Measurements from ENCODE around the gene MGAT3. TPM values are rescaled to one million over a fixed set of nuclear protein-coding genes. Genes with fewer than 3 reads are reported as not detected.

The MGAT3 gene, protein sequence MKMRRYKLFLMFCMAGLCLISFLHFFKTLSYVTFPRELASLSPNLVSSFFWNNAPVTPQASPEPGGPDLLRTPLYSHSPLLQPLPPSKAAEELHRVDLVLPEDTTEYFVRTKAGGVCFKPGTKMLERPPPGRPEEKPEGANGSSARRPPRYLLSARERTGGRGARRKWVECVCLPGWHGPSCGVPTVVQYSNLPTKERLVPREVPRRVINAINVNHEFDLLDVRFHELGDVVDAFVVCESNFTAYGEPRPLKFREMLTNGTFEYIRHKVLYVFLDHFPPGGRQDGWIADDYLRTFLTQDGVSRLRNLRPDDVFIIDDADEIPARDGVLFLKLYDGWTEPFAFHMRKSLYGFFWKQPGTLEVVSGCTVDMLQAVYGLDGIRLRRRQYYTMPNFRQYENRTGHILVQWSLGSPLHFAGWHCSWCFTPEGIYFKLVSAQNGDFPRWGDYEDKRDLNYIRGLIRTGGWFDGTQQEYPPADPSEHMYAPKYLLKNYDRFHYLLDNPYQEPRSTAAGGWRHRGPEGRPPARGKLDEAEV
- polyA plus RNA-seq (2012; rRNA removed), result 0.16 and 0.21 TPM in 2 replicates
- 0.15 and 0.34 TPM in 2 replicates for polyA plus RNA-seq (2012; cell fraction: cytosol; rRNA removed)
- 0.13 and 0.18 TPM in 2 replicates for polyA plus RNA-seq (2012; cell fraction: nucleus; rRNA removed)

DNA sequence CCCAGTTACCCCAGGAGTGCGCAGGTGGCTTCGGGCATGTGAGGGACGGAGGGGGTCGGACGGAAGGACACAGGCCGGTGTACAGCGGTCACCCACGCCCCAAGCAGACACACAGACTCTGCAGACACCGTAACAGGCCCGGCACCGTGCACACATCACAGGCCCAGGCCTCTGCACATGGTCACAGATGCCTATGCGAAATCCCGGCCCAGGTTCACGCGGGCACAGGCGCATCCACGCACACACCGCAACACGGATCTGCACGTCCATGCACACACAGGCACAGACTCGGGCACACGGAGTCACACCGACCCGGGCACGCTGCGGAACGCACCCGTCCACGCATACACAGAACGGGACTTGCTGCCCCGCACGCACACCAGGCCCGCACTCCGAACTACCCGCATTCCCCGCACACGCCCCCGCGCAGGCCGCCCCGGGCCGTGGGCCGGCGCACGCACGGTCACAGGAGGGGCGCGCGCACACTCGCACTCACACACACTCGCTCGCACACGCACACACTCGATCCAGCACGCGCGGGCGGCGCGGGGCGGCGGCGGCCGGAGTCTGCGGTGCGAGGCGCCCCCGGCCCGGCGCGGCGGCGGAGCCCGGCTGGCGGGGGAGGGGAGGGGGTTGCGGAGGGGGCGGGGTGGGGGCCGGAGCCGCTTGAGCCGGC is at the start of gene MGAT3:
TSS of gene MGAT3 (plus strand) at position 491 of the 676 bp plus-strand sequence. CDS start 30,336 bp downstream, outside the sequence.
- DNase-seq, result peak; percentile 82
- no peak within 1 kb of the TSS for H2AFZ ChIP-seq (ENCODE audit: low read depth)
- H4K20me1 ChIP-seq (ENCODE audit: insufficient read depth), result no peaks in the 10 kb centered on the region
- POLR2A ChIA-PET, result no interaction called here
- H3K4me1 ChIP-seq (ENCODE audit: control insufficient read depth in 1 of 2, insufficient read depth in 2 of 2, low read depth in 1 of 2, low read length in 1 of 2), result peaks cover 0 to 7% of the 10 kb centered on the region in 2 experiments; a peak in 1 of 4 replicates
- no peak within 1 kb of the TSS for H3K9ac ChIP-seq
- no peaks in the 10 kb centered on the region for H3K79me2 ChIP-seq (ENCODE audit: insufficient read depth)
- no peaks in the 10 kb centered on the region for H3K9me2 ChIP-seq
- no peak within 1 kb of the TSS for H3K4me2 ChIP-seq
- H3F3A ChIP-seq (replicated peaks; ENCODE audit: insufficient read depth), result no peaks in the 10 kb centered on the region
- no peaks in the 10 kb centered on the region; the same call in 1 of the 2 replicates for H3K27me3 ChIP-seq (ENCODE audit: insufficient read depth)
- no peak within 1 kb of the TSS; a peak in 1 of 4 replicates for H3K27ac ChIP-seq (ENCODE audit: low read depth in 2 of 2, low read length in 1 of 2)
- CTCF ChIA-PET, result no interaction called here
- no peaks in the 10 kb centered on the region for H3K9me3 ChIP-seq
- no peaks in the 10 kb centered on the region for H3K36me3 ChIP-seq (replicated peaks in 1 of 2; ENCODE audit: control insufficient read depth in 1 of 2, insufficient read depth in 2 of 2, low read length in 1 of 2)
- 61% methylated on average over 17 of the region's 80 CpGs for WGBS (ENCODE audit: low lambda C conversion rate)
- no peak for TF ChIP-seq FOSL2 (IDR thresholded peaks at IDR 0.05; ENCODE audit: borderline replicate concordance, low read depth)
- no peak for TF ChIP-seq RXRA (IDR thresholded peaks at IDR 0.05; ENCODE audit: borderline replicate concordance, low read depth)
- no peak for TF ChIP-seq EZH2phosphoT487 (IDR thresholded peaks at IDR 0.05; ENCODE audit: borderline replicate concordance, low read depth)
- no peak for TF ChIP-seq POLR2AphosphoS5 (IDR thresholded peaks at IDR 0.05; ENCODE audit: low read depth, low read length)
- TF ChIP-seq EP300 (IDR thresholded peaks at IDR 0.05; ENCODE audit: borderline replicate concordance in 1 of 2, low read depth in 1 of 2, low read length in 1 of 2), result no peak
- TF ChIP-seq SMC3 (IDR thresholded peaks at IDR 0.05; ENCODE audit: low read depth, low read length), result no peak
- no peak for TF ChIP-seq TAF1 (IDR thresholded peaks at IDR 0.05; ENCODE audit: borderline replicate concordance, low read depth, low read length)
- TF ChIP-seq MEF2A (IDR thresholded peaks at IDR 0.05; ENCODE audit: borderline replicate concordance, low read depth), result no peak
- TF ChIP-seq TEAD4 (IDR thresholded peaks at IDR 0.05; ENCODE audit: borderline replicate concordance, insufficient read depth), result no peak
- peak within 1 kb of the TSS in 1 of 2 experiments; percentile 41; a peak in 2 of 4 replicates for H3K4me3 ChIP-seq (ENCODE audit: low read depth in 2 of 2, low read length in 1 of 2)

- CTCF ChIA-PET, result no interaction called here
- Histone ChIP-seq H3K4me1 (ENCODE audit: control insufficient read depth in 1 of 2, insufficient read depth in 2 of 2, low read depth in 1 of 2, low read length in 1 of 2) (no peaks in the 10 kb centered on the region), H2AFZ (ENCODE audit: low read depth) (no peak overlapping the region), H3K4me2 (no peak overlapping the region), H3K79me2 (ENCODE audit: insufficient read depth) (no peaks in the 10 kb centered on the region; the same call in 1 of the 2 replicates), H3K27me3 (ENCODE audit: insufficient read depth) (no peaks in the 10 kb centered on the region), H3F3A (replicated peaks; ENCODE audit: insufficient read depth) (no peaks in the 10 kb centered on the region), H3K9me2 (no peaks in the 10 kb centered on the region), H3K36me3 (replicated peaks in 1 of 2; ENCODE audit: control insufficient read depth in 1 of 2, insufficient read depth in 2 of 2, low read length in 1 of 2) (no peaks in the 10 kb centered on the region), H4K20me1 (ENCODE audit: insufficient read depth) (no peaks in the 10 kb centered on the region), H3K9ac (no peak overlapping the region), H3K27ac (ENCODE audit: low read depth in 2 of 2, low read length in 1 of 2) (no peak overlapping the region), H3K4me3 (ENCODE audit: low read depth in 2 of 2, low read length in 1 of 2) (no peak overlapping the region), H3K9me3 (no peaks in the 10 kb centered on the region)
- WGBS (ENCODE audit: low lambda C conversion rate), result 92% methylated on average over 11 of the region's 11 CpGs
- POLR2A ChIA-PET, result no interaction called here
- DNase-seq, result no peak
- TF ChIP-seq FOXJ3 (CRISPR knock-in tag; IDR thresholded peaks at IDR 0.05) (no peak), POLR2AphosphoS5 (IDR thresholded peaks at IDR 0.05; ENCODE audit: low read depth, low read length) (no peak), ZBTB33 (IDR thresholded peaks at IDR 0.05; ENCODE audit: borderline replicate concordance, low read depth) (no peak), YY1 (IDR thresholded peaks at IDR 0.05; ENCODE audit: low read depth) (no peak), RFX5 (IDR thresholded peaks at IDR 0.05; ENCODE audit: low read length) (no peak), RAD21 (IDR thresholded peaks at IDR 0.05; ENCODE audit: low read length) (no peak), MXI1 (IDR thresholded peaks at IDR 0.05; ENCODE audit: low read depth, low read length) (no peak), REST (IDR thresholded peaks at IDR 0.05; ENCODE audit: low read depth, low read length) (no peak), JUND (IDR thresholded peaks at IDR 0.05) (no peak)
- TF ChIP-seq, protein P1, sequence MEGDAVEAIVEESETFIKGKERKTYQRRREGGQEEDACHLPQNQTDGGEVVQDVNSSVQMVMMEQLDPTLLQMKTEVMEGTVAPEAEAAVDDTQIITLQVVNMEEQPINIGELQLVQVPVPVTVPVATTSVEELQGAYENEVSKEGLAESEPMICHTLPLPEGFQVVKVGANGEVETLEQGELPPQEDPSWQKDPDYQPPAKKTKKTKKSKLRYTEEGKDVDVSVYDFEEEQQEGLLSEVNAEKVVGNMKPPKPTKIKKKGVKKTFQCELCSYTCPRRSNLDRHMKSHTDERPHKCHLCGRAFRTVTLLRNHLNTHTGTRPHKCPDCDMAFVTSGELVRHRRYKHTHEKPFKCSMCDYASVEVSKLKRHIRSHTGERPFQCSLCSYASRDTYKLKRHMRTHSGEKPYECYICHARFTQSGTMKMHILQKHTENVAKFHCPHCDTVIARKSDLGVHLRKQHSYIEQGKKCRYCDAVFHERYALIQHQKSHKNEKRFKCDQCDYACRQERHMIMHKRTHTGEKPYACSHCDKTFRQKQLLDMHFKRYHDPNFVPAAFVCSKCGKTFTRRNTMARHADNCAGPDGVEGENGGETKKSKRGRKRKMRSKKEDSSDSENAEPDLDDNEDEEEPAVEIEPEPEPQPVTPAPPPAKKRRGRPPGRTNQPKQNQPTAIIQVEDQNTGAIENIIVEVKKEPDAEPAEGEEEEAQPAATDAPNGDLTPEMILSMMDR (IDR thresholded peaks at IDR 0.05), result no peak
These were observed 48.6 kb upstream of the MGAT3 start for GRCh38 chr22:39408173-39408572.

Measured in SK-N-SH (cell line).